ENCODE data around the gene PGBD1.

DNA sequence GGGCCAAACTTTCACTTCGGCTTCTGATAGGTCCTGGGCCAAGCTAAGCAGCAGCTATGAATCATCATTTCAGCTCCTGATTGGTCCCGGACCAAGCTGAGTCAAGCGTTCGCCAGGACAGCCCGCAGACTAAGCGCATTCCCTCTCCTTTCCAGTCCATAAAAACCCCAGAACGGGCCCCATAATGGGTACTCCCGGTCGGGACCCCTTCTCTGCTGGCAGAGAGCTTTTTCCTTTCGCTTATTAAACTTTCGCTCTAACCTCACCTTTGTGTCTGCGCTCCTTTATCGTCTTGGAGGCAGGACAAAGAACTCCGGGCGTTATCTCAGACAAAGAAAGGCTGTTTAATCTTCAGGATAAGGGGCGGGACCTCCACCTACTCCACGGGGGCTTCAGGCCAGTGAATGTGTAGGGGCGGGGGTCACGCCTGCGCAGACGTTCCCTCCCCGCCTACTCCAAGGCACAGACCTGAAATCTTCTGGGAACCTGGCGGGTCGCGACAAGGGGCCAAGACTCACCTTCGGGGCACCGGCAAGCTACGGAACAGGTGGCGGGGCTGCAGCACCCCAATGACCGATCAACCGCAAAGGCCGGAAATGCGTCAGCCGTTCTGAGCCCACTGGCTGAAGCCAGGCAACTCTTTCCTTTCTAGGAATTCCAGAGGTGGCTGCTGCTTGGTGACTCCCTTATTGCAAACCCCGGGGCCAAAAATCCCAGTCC lies 54.4 kb downstream of the PGBD1 start, which contains the start of gene ZSCAN31:
- TF ChIP-seq, protein P1, sequence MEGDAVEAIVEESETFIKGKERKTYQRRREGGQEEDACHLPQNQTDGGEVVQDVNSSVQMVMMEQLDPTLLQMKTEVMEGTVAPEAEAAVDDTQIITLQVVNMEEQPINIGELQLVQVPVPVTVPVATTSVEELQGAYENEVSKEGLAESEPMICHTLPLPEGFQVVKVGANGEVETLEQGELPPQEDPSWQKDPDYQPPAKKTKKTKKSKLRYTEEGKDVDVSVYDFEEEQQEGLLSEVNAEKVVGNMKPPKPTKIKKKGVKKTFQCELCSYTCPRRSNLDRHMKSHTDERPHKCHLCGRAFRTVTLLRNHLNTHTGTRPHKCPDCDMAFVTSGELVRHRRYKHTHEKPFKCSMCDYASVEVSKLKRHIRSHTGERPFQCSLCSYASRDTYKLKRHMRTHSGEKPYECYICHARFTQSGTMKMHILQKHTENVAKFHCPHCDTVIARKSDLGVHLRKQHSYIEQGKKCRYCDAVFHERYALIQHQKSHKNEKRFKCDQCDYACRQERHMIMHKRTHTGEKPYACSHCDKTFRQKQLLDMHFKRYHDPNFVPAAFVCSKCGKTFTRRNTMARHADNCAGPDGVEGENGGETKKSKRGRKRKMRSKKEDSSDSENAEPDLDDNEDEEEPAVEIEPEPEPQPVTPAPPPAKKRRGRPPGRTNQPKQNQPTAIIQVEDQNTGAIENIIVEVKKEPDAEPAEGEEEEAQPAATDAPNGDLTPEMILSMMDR (IDR thresholded peaks at IDR 0.05), result no peak
- TF ChIP-seq POLR2A (IDR thresholded peaks at IDR 0.05) (peak in 1 of 2 donors; percentile 85), POLR2AphosphoS5 (IDR thresholded peaks at IDR 0.05) (peak in 1 of 3 donors; percentile 45), EP300 (IDR thresholded peaks at IDR 0.05) (no peak)

All from suprapubic skin (tissue), 4 donors.